Trophoblast cell (in vitro differentiated cells and primary cell): ENCODE data around the gene TMPRSS12.

Experiments used
- DNase-seq, 2 donors: peaks; one replicate each; pipeline ENCODE4 v3.0.0-alpha.2; 2016
- H2AFZ ChIP-seq: 2 replicates; pipeline ENCODE4 v1.6.1; 2013; ENCODE audit warnings: low read length, moderate library complexity, mild to moderate bottlenecking; ENCODE audit not compliant: insufficient read depth, poor library complexity
- H2AK5ac ChIP-seq: 2 replicates; pipeline ENCODE4 v1.6.1; 2013; ENCODE audit warnings: mild to moderate bottlenecking, low read length
- H2BK120ac ChIP-seq: 2 replicates; pipeline ENCODE4 v1.6.1; 2013; ENCODE audit warnings: low read length, mild to moderate bottlenecking, moderate library complexity; ENCODE audit not compliant: insufficient read depth, poor library complexity
- H2BK12ac ChIP-seq: 2 replicates; pipeline ENCODE4 v1.6.1; 2013; ENCODE audit warnings: mild to moderate bottlenecking, low read length, moderate library complexity
- H2BK5ac ChIP-seq: 2 replicates; pipeline ENCODE4 v1.6.1; 2013; ENCODE audit warnings: low read length, low read depth, moderate library complexity, mild to moderate bottlenecking; ENCODE audit not compliant: poor library complexity
- H3K14ac ChIP-seq: 2 replicates; pipeline ENCODE4 v1.6.1; 2013; ENCODE audit warnings: mild to moderate bottlenecking, low read length
- H3K18ac ChIP-seq: 2 replicates; pipeline ENCODE4 v1.6.1; 2013; ENCODE audit warnings: mild to moderate bottlenecking, low read length
- H3K23ac ChIP-seq: 2 replicates; pipeline ENCODE4 v1.6.1; 2013; ENCODE audit warnings: low read length
- H3K27ac ChIP-seq: 2 replicates; pipeline ENCODE4 v1.5.1; 2013; ENCODE audit warnings: low read depth, mild to moderate bottlenecking, inconsistent platforms, low read length, moderate library complexity
- H3K27me3 ChIP-seq: 2 replicates; pipeline ENCODE4 v1.6.1; 2013; ENCODE audit warnings: inconsistent platforms, mild to moderate bottlenecking, low read length, moderate library complexity; ENCODE audit not compliant: insufficient read depth
- H3K36me3 ChIP-seq, 2 experiments: 1 replicate in 1 of 2; 2 replicates in 1 of 2; pipeline ENCODE4 v1.6.1; 2013; ENCODE audit warnings: low read length in 2 of 2, mild to moderate bottlenecking in 2 of 2, moderate library complexity in 1 of 2; ENCODE audit not compliant: insufficient read depth in 2 of 2, control insufficient read depth in 1 of 2
- H3K4ac ChIP-seq: 2 replicates; pipeline ENCODE4 v1.6.1; 2013; ENCODE audit warnings: low read depth, mild to moderate bottlenecking, low read length, moderate library complexity
- H3K4me1 ChIP-seq, 2 experiments: 1 replicate in 1 of 2; 2 replicates in 1 of 2; pipeline ENCODE4 v1.6.1; 2013; ENCODE audit warnings: low read length in 2 of 2, mild to moderate bottlenecking in 2 of 2, moderate library complexity in 1 of 2; ENCODE audit not compliant: insufficient read depth in 2 of 2, control insufficient read depth in 1 of 2
- H3K4me2 ChIP-seq: 2 replicates; pipeline ENCODE4 v1.6.1; 2013; ENCODE audit warnings: inconsistent platforms, mild to moderate bottlenecking, low read length, moderate library complexity
- H3K4me3 ChIP-seq: 2 replicates; pipeline ENCODE4 v1.5.1; 2013; ENCODE audit warnings: mild to moderate bottlenecking, low read depth, low read length, inconsistent platforms
- H3K79me1 ChIP-seq: one replicate; pipeline ENCODE4 v1.6.1; 2013; ENCODE audit warnings: low read length
- H3K79me2 ChIP-seq: 2 replicates; pipeline ENCODE4 v1.6.1; 2013; ENCODE audit warnings: low read length, mild to moderate bottlenecking; ENCODE audit not compliant: control insufficient read depth, insufficient read depth, poor library complexity
- H3K9ac ChIP-seq: 2 replicates; pipeline ENCODE4 v1.6.1; 2013; ENCODE audit warnings: mild to moderate bottlenecking, low read length
- H3K9me3 ChIP-seq: 2 replicates; pipeline ENCODE4 v1.6.1; 2013; ENCODE audit warnings: low read depth, mild to moderate bottlenecking, control low read depth, inconsistent platforms, low read length; ENCODE audit not compliant: insufficient read depth
- H4K12ac ChIP-seq: 2 replicates; pipeline ENCODE4 v1.6.1; 2013; ENCODE audit warnings: low read depth, mild to moderate bottlenecking, low read length, moderate library complexity
- H4K8ac ChIP-seq: 2 replicates; pipeline ENCODE4 v1.6.1; 2013; ENCODE audit warnings: low read depth, mild to moderate bottlenecking, low read length, moderate library complexity
- H4K91ac ChIP-seq: one replicate; pipeline ENCODE4 v1.6.1; 2013; ENCODE audit warnings: low read depth, mild to moderate bottlenecking, low read length, moderate library complexity
- WGBS: extraction: QIAGEN DNeasy Blood & Tissue Kit; methylation state at CpG from one replicate; pipeline ENCODE4 v1.1.7; 2013; ENCODE audit warnings: missing lambda C conversion rate; ENCODE audit not compliant: insufficient read length, insufficient coverage; ENCODE audit errors: extremely low coverage; 5-methylcytosine and 5-hydroxymethylcytosine counted together

Gene TMPRSS12

GRCh38 chr12:50922820-50923219 lies 80.1 kb downstream of the TMPRSS12 start:
- no CpG with 5 or more reads among the region's 3 CpGs for WGBS
- H3K27ac ChIP-seq, result peak overlapping the region; percentile 94
- H3K14ac ChIP-seq, result no peak overlapping the region
- H3K4me2 ChIP-seq, result no peak overlapping the region
- H3K36me3 ChIP-seq, result no peaks in the 10 kb centered on the region
- no peak overlapping the region for H2AFZ ChIP-seq
- H2BK12ac ChIP-seq, result no peak overlapping the region
- H3K27me3 ChIP-seq, result no peaks in the 10 kb centered on the region
- H3K9ac ChIP-seq, result no peak overlapping the region
- H3K4ac ChIP-seq, result no peak overlapping the region
- H3K23ac ChIP-seq, result no peak overlapping the region
- H3K9me3 ChIP-seq, result no peaks in the 10 kb centered on the region
- H4K12ac ChIP-seq, result no peak overlapping the region
- peaks cover 32% of the 10 kb centered on the region for H3K79me1 ChIP-seq
- H3K4me1 ChIP-seq, result peaks cover 24 to 27% of the 10 kb centered on the region in 2 experiments
- H2BK5ac ChIP-seq, result no peak overlapping the region
- H2BK120ac ChIP-seq, result no peak overlapping the region
- peaks cover 15% of the 10 kb centered on the region for H3K79me2 ChIP-seq
- no peak overlapping the region for H3K18ac ChIP-seq
- no peak overlapping the region for H4K91ac ChIP-seq
- no peak overlapping the region for H2AK5ac ChIP-seq
- no peak for DNase-seq
- no peak overlapping the region for H3K4me3 ChIP-seq
- no peak overlapping the region for H4K8ac ChIP-seq

DNA sequence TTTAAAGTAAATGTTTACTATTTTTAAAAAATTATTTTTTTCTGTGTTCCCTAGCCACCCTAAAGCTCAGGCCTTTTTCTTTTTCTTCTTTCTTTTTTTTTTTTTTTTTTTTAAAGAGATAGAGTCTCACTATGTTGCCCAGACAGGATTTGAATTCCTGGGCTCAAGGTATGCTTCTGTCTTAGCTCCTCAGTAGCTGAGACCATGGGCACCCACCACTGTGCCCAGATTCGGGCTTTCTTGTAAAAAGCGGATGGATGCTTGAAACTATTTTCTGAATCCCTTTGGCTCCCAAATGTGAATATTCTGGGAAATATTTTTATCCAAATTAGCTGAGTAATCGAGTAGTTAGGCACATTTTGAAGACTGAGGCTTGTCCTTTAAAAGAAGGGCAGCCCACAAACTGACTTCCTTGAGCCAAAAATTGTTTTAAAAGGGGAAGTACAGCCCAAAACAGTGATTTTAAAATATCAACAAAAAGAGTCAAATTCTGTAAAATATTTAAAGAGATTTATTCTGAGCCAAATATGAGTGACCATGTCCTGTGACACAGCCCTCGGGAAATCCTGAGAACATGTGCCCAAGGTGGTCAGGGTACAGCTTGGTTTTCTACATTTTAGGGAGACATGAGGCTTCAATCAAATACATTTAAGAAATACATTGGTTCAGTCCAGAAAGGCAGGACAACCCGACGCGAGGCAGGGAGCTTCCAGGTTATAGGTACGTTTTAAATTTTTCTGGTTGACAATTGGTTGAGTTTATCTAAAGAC lies 80.8 kb downstream of the TMPRSS12 start:
- Histone ChIP-seq H4K12ac (peak overlapping the region; percentile 30), H3K14ac (peak overlapping the region; percentile 84), H2BK120ac (peak overlapping the region; percentile 96), H3K79me1 (peaks cover 36% of the 10 kb centered on the region), H3K23ac (no peak overlapping the region), H4K91ac (peak overlapping the region; percentile 83), H3K4me2 (peak overlapping the region; percentile 17), H3K9me3 (no peaks in the 10 kb centered on the region), H3K18ac (peak overlapping the region; percentile 82), H3K4ac (peak overlapping the region; percentile 69), H4K8ac (peak overlapping the region; percentile 77), H3K4me1 (peaks cover 28 to 31% of the 10 kb centered on the region in 2 experiments), H3K79me2 (peaks cover 16% of the 10 kb centered on the region), H3K27ac (peak overlapping the region; percentile 92), H3K36me3 (no peaks in the 10 kb centered on the region), H3K4me3 (no peak overlapping the region), H3K9ac (no peak overlapping the region), H2AFZ (no peak overlapping the region), H2BK5ac (peak overlapping the region; percentile 89), H2BK12ac (peak overlapping the region; percentile 100), H2AK5ac (peak overlapping the region; percentile 98), H3K27me3 (no peaks in the 10 kb centered on the region)
- no CpG with 5 or more reads among the region's 8 CpGs for WGBS
- DNase-seq, result no peak

- Histone ChIP-seq H2AFZ (peak overlapping the region; percentile 71), H3K4ac (no peak overlapping the region), H4K91ac (peak overlapping the region; percentile 74), H3K27ac (peak overlapping the region; percentile 92), H2BK120ac (peak overlapping the region; percentile 97), H3K79me1 (peaks cover 37% of the 10 kb centered on the region), H4K12ac (no peak overlapping the region), H3K4me3 (no peak overlapping the region), H2BK5ac (peak overlapping the region; percentile 87), H3K79me2 (peaks cover 16% of the 10 kb centered on the region), H3K9ac (no peak overlapping the region), H2AK5ac (no peak overlapping the region), H3K9me3 (no peaks in the 10 kb centered on the region), H3K14ac (peak overlapping the region; percentile 34), H2BK12ac (peak overlapping the region; percentile 95), H4K8ac (peak overlapping the region; percentile 82), H3K18ac (no peak overlapping the region), H3K4me2 (peak overlapping the region; percentile 17), H3K4me1 (peaks cover 26 to 32% of the 10 kb centered on the region in 2 experiments), H3K36me3 (no peaks in the 10 kb centered on the region), H3K27me3 (no peaks in the 10 kb centered on the region), H3K23ac (no peak overlapping the region)
- WGBS, result no CpG with 5 or more reads among the region's 4 CpGs
- DNase-seq, result no peak
Observed at GRCh38 chr12:50924131-50924438, 81.4 kb downstream of the TMPRSS12 start.

DNA sequence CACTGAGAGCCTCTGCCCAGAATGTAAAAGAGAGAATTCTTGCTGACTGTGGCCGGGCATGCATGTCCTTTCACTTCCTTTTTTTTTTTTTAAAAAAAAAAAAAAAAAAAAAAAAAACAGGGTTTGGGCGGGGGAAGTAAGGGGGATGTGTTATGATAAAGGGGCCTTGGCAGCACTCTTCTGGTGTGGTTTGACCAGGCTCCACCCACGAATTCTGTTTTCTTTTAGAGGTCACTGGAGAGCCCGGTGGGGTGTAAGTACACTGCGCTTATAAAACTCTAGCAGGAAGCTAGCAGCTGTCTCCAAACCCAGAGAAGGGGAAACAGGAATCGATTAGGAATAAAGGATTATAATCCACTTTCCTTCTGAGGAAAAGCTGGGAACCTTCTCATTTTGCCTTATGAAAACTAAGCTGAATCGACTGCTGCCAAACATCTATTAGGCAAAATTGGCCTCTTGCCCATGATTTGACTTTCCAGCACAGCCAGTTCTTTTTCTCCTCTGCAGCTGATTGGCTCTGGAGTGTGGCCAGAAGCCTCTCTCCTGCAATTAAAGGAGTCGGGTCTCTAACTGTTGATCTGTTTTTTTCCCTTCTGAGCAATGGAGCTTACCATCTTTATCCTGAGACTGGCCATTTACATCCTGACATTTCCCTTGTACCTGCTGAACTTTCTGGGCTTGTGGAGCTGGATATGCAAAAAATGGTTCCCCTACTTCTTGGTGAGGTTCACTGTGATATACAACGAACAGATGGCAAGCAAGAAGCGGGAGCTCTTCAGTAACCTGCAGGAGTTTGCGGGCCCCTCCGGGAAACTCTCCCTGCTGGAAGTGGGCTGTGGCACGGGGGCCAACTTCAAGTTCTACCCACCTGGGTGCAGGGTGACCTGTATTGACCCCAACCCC lies 82.0 kb downstream of the TMPRSS12 start:
- Histone ChIP-seq H3K4me2 (peak overlapping the region; percentile 47), H3K9ac (no peak overlapping the region), H4K12ac (peak overlapping the region; percentile 86), H3K4ac (peak overlapping the region; percentile 94), H2AK5ac (peak overlapping the region; percentile 69), H3K4me1 (peaks cover 24 to 31% of the 10 kb centered on the region in 2 experiments), H3K23ac (no peak overlapping the region), H2BK120ac (peak overlapping the region; percentile 85), H3K27ac (peak overlapping the region; percentile 92), H3K9me3 (no peaks in the 10 kb centered on the region), H3K14ac (peak overlapping the region; percentile 93), H2BK5ac (peak overlapping the region; percentile 87), H2AFZ (peak overlapping the region; percentile 24), H3K79me1 (peaks cover 37% of the 10 kb centered on the region), H3K79me2 (peaks cover 14% of the 10 kb centered on the region), H3K4me3 (peak overlapping the region; percentile 47), H3K27me3 (no peaks in the 10 kb centered on the region), H3K18ac (peak overlapping the region; percentile 93), H4K8ac (peak overlapping the region; percentile 82), H2BK12ac (peak overlapping the region; percentile 95), H4K91ac (peak overlapping the region; percentile 79), H3K36me3 (no peaks in the 10 kb centered on the region)
- no CpG with 5 or more reads among the region's 13 CpGs for WGBS
- DNase-seq, result peak in 1 of 2 donors; percentile 43
